HCT116 (cell line): ENCODE measurements around the gene TAF1C. TPM values are rescaled to one million over a fixed set of nuclear protein-coding genes. Genes with fewer than 3 reads are reported as not detected.

Experiments
- ATAC-seq: fragments of 200-7000 bp; cut with Tn5 transposase; 2 replicates; pipeline ENCODE4 v1.9.1; 2020; ENCODE audit warnings: mild to moderate bottlenecking, moderate library complexity
- Bru-seq: library from RNA; stranded (reverse); fragments of 400-500 nt; gene quantifications from one replicate; lab custom pipeline; 2021; lab: Mats Ljungman, UMichigan
- BruChase-seq, 2 experiments: library from RNA; stranded (reverse); fragments of 400-500 nt; gene quantifications; one replicate each; lab custom pipeline; 2021; lab: Mats Ljungman, UMichigan
- BruUV-seq: library from RNA; stranded (reverse); fragments of 400-500 nt; replicated peaks from 2 replicates; lab custom pipeline; 2021; lab: Mats Ljungman, UMichigan
- CTCF ChIA-PET: fragments of 300-600 bp; sonication (Branson Sonifier 250); formaldehyde crosslinking; loops from one replicate; lab custom pipeline; 2021; ENCODE audit warnings: antibody characterized with exemption; lab: Charles Lee
- POLR2A ChIA-PET: fragments of 300-600, 350-600 bp; sonication (Branson Sonifier 250); formaldehyde crosslinking; loops from one replicate; lab custom pipeline; 2021; ENCODE audit warnings: antibody characterized with exemption; lab: Charles Lee
- RAD21 ChIA-PET, 2 experiments: fragments of 300-600 bp; sonication (Branson Sonifier 250); formaldehyde crosslinking; loops; one replicate each; lab custom pipeline; 2023; ENCODE audit warnings: low total read pairs in 2 of 2; ENCODE audit not compliant: uncharacterized antibody in 2 of 2, unreplicated experiment in 2 of 2, low non-redundant PET in 1 of 2; lab: Charles Lee
- DNase-seq: peaks from one replicate; pipeline ENCODE4 v3.0.0-alpha.2; 2010; ENCODE audit warnings: low read depth, low spot score
- H2AFZ ChIP-seq: fragments of 200-600 bp; shearing (Covaris generic), sonication (generic); 2 replicates; pipeline ENCODE4 v1.6.1; 2017; ENCODE audit warnings: low read depth, mixed run types, mixed read lengths, antibody characterized with exemption, low read length; ENCODE audit not compliant: poor library complexity, severe bottlenecking
- H3K27ac ChIP-seq: 2 replicates; pipeline ENCODE4 v1.5.1; 2012; ENCODE audit warnings: low read depth, low read length
- H3K27me3 ChIP-seq: fragments of 200-600 bp; sonication (generic); 2 replicates; pipeline ENCODE4 v1.6.1; 2016; ENCODE audit warnings: mixed run types, low read length, mixed read lengths; ENCODE audit not compliant: insufficient read depth
- H3K36me3 ChIP-seq, 2 experiments: fragments of 200-500 bp in 1 of 2; fragments of 200-600 bp in 1 of 2; sonication (Bioruptor generic) in 1 of 2; sonication (generic) in 1 of 2; 2 replicates each; pipeline versions ENCODE4 v1.5.1 to v1.6.1; 2014 to 2016; ENCODE audit warnings: low read length in 2 of 2, inconsistent platforms in 1 of 2, mixed read lengths in 1 of 2, mixed run types in 1 of 2; ENCODE audit not compliant: insufficient read depth in 2 of 2, control insufficient read depth in 1 of 2
- H3K4me1 ChIP-seq, 2 experiments: fragments of 200-600 bp in 1 of 2; sonication (generic) in 1 of 2; 2 replicates each; pipeline versions ENCODE4 v1.5.1 to v1.6.1; 2012 to 2017; ENCODE audit warnings: low read length in 2 of 2, inconsistent platforms in 1 of 2, mild to moderate bottlenecking in 1 of 2, mixed read lengths in 1 of 2, mixed run types in 1 of 2, moderate library complexity in 1 of 2; ENCODE audit not compliant: insufficient read depth in 2 of 2, control insufficient read depth in 1 of 2
- H3K4me2 ChIP-seq: fragments of 200-600 bp; sonication (generic); 2 replicates; pipeline ENCODE4 v1.6.1; 2017; ENCODE audit warnings: mixed run types, low read length, mixed read lengths
- H3K4me3 ChIP-seq, 2 experiments: fragments of 200-600 bp in 1 of 2; sonication (generic) in 1 of 2; replicated peaks in 1 of 2; 2 replicates each; pipeline ENCODE4 v1.5.1; 2011 to 2016; ENCODE audit warnings: low read length in 2 of 2, control low read depth in 1 of 2, low read depth in 1 of 2, mild to moderate bottlenecking in 1 of 2, mixed read lengths in 1 of 2, mixed run types in 1 of 2
- H3K79me2 ChIP-seq: fragments of 200-600 bp; sonication (generic); 2 replicates; pipeline ENCODE4 v1.6.1; 2017; ENCODE audit warnings: mild to moderate bottlenecking, mixed run types, low read length, moderate library complexity, mixed read lengths; ENCODE audit not compliant: insufficient read depth
- H3K9ac ChIP-seq: fragments of 200-600 bp; sonication (generic); 2 replicates; pipeline ENCODE4 v1.6.1; 2016; ENCODE audit warnings: low read length, mixed read lengths
- H3K9me2 ChIP-seq: fragments of 200-600 bp; sonication (generic), shearing (Covaris generic); 2 replicates; pipeline ENCODE4 v1.6.1; 2017; ENCODE audit warnings: mixed run types, mild to moderate bottlenecking, moderate library complexity; ENCODE audit not compliant: insufficient read depth
- H3K9me3 ChIP-seq, 2 experiments: fragments of 200-500 bp in 1 of 2; fragments of 200-600 bp in 1 of 2; sonication (Bioruptor generic) in 1 of 2; sonication (generic) in 1 of 2; 2 replicates each; pipeline ENCODE4 v1.6.1; 2014 to 2017; ENCODE audit warnings: low read length in 2 of 2, mixed read lengths in 2 of 2, inconsistent platforms in 1 of 2, low read depth in 1 of 2, mild to moderate bottlenecking in 1 of 2, mixed run types in 1 of 2, moderate library complexity in 1 of 2; ENCODE audit not compliant: control insufficient read depth in 1 of 2, insufficient read depth in 1 of 2
- H4K20me1 ChIP-seq: fragments of 200-600 bp; sonication (generic), shearing (Covaris generic); 2 replicates; pipeline ENCODE4 v1.6.1; 2017; ENCODE audit warnings: mixed run types, mild to moderate bottlenecking, moderate library complexity; ENCODE audit not compliant: insufficient read depth
- CBX3 ChIP-seq: IDR thresholded peaks from 2 replicates; pipeline ENCODE4 v1.6.1; 2012; ENCODE audit warnings: low read depth
- EGR1 ChIP-seq: IDR thresholded peaks from 2 replicates; pipeline ENCODE4 v1.6.1; 2012; ENCODE audit warnings: low read depth
- MAX ChIP-seq: IDR thresholded peaks from 2 replicates; pipeline ENCODE4 v1.6.1; 2012
- POLR2A ChIP-seq: IDR thresholded peaks from 2 replicates; pipeline ENCODE4 v1.7.0; 2011; ENCODE audit warnings: borderline replicate concordance; ENCODE audit not compliant: insufficient read depth, insufficient read length; ENCODE audit errors: extremely low read depth
- POLR2AphosphoS5 ChIP-seq: IDR thresholded peaks from 2 replicates; pipeline ENCODE4 v1.6.1; 2011; ENCODE audit warnings: mild to moderate bottlenecking, low read depth, low read length, moderate library complexity
- RAD21 ChIP-seq: IDR thresholded peaks from 2 replicates; pipeline ENCODE4 v1.6.1; 2012; ENCODE audit warnings: low read depth, mild to moderate bottlenecking
- REST ChIP-seq: IDR thresholded peaks from 2 replicates; pipeline ENCODE4 v1.6.1; 2012; ENCODE audit warnings: low read depth
- YY1 ChIP-seq: IDR thresholded peaks from 2 replicates; pipeline ENCODE4 v1.6.1; 2011; ENCODE audit warnings: low read length, low read depth, moderate library complexity, mild to moderate bottlenecking; ENCODE audit not compliant: insufficient replicate concordance; ENCODE audit errors: extremely low read depth
- intact Hi-C: fragments of 100-400 bp; cut with micrococcal nuclease; formaldehyde crosslinking; loops from 2 replicates; pipeline ENCODE4 v1.10.0; 2022
- long read RNA-seq: library from polyadenylated mRNA; unstranded; transcript quantifications from one replicate; pipeline ENCODE4 v2.0.0, GENCODE V29; 2021; ENCODE audit not compliant: unreplicated experiment
- polyA plus RNA-seq: library from polyadenylated mRNA; unstranded; fragments of >200 nt; gene quantifications from 2 replicates; pipeline ENCODE4 v1.2.1, GENCODE V29; 2012; ENCODE audit warnings: missing spikeins
- total RNA-seq: library from RNA; stranded (reverse); gene quantifications from one replicate; pipeline ENCODE4 v1.2.1, GENCODE V29; 2021; ENCODE audit not compliant: unreplicated experiment
- TF ChIP-seq, protein P1 (sequence below), 3 experiments: fragments of 200-600 bp in 1 of 3; sonication (generic) in 1 of 3; IDR thresholded peaks in 2 of 3; conservative IDR thresholded peaks in 1 of 3; 2 replicates each; pipeline ENCODE4 v1.5.1; 2012 to 2017; ENCODE audit warnings: low read depth in 2 of 3, low read length in 2 of 3, antibody characterized with exemption in 1 of 3, borderline replicate concordance in 1 of 3, control low read depth in 1 of 3, mild to moderate bottlenecking in 1 of 3, mixed read lengths in 1 of 3, mixed run types in 1 of 3, moderate library complexity in 1 of 3; ENCODE audit not compliant: insufficient read depth in 1 of 3

TAF1C gene
- total RNA-seq (76.3 TPM), Bru-seq, nascent RNA (percentile 76 among the genes with signal in this experiment), BruChase-seq, experiment 1, labeled RNA remaining after a 6-hour chase (percentile 89 among the genes with signal in this experiment), BruChase-seq, experiment 2, labeled RNA remaining after a 2-hour chase (percentile 90 among the genes with signal in this experiment)
- 43.4 and 52.0 TPM in 2 replicates for polyA plus RNA-seq
- long read RNA-seq, transcript TAF1C-216 (15 exons, 2,972 nt): major isoform, 7 of 84 reads
- long read RNA-seq, partial matches to known transcripts: 22 of 84 reads
- long read RNA-seq, other reads (novel, unspliced or antisense): 52 of 84 reads

GRCh38 chr16:84186685-84187437 lies at the start of gene TAF1C:
TSS of gene TAF1C (minus strand) at chr16:84187057. CDS start at chr16:84184988, 2,069 bp downstream.
- Histone ChIP-seq H3K9ac (peak within 1 kb of the TSS; percentile 87), H3K36me3 (peaks cover 14 to 33% of the 10 kb centered on the region in 2 experiments; a peak in 3 of 4 replicates), H3K9me3 (no peaks in the 10 kb centered on the region), H4K20me1 (no peaks in the 10 kb centered on the region), H3K4me2 (peak within 1 kb of the TSS; percentile 83), H3K9me2 (no peaks in the 10 kb centered on the region), H3K4me1 (peaks cover 9 to 14% of the 10 kb centered on the region in 2 experiments; a peak in 3 of 4 replicates), H3K4me3 (peak within 1 kb of the TSS; percentile 87 to 100), H3K27me3 (no peaks in the 10 kb centered on the region), H3K79me2 (peaks cover 46% of the 10 kb centered on the region), H3K27ac (peak within 1 kb of the TSS; percentile 49), H2AFZ (peak within 1 kb of the TSS; percentile 99)
- intact Hi-C loops: loop anchor here (1.0 to 10.0 kb wide), 4 partner anchors 42 to 298 kb away; partner anchors contain the start of genes DNAAF1 and HSDL1
- TF ChIP-seq CBX3: no peak; the same call in 1 of the 2 replicates
- TF ChIP-seq MAX: peak; percentile 93
- TF ChIP-seq YY1: peak; percentile 68
- TF ChIP-seq, protein P1, sequence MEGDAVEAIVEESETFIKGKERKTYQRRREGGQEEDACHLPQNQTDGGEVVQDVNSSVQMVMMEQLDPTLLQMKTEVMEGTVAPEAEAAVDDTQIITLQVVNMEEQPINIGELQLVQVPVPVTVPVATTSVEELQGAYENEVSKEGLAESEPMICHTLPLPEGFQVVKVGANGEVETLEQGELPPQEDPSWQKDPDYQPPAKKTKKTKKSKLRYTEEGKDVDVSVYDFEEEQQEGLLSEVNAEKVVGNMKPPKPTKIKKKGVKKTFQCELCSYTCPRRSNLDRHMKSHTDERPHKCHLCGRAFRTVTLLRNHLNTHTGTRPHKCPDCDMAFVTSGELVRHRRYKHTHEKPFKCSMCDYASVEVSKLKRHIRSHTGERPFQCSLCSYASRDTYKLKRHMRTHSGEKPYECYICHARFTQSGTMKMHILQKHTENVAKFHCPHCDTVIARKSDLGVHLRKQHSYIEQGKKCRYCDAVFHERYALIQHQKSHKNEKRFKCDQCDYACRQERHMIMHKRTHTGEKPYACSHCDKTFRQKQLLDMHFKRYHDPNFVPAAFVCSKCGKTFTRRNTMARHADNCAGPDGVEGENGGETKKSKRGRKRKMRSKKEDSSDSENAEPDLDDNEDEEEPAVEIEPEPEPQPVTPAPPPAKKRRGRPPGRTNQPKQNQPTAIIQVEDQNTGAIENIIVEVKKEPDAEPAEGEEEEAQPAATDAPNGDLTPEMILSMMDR (IDR thresholded peaks at IDR 0.05 in 2 of 3, conservative IDR thresholded peaks at IDR 0.05 in 1 of 3; ENCODE audit: borderline replicate concordance in 1 of 3, insufficient read depth in 1 of 3, low read depth in 2 of 3, low read length in 2 of 3): peak; percentile 96 to 100 (median 99)
- TF ChIP-seq POLR2A: peak; percentile 67
- no peak for TF ChIP-seq REST
- TF ChIP-seq POLR2AphosphoS5: peak; percentile 98
- TF ChIP-seq EGR1: peak; percentile 98
- TF ChIP-seq RAD21: peak; percentile 99
- TSS peak; percentile 68 for BruUV-seq
- peak; percentile 97 for DNase-seq
- ChIA-PET POLR2A (interaction anchor here (0.8 to 1.6 kb wide), 5 partner anchors 9 to 118 kb away, joined by 3 to 6 read pairs (median 4); partner anchors contain the start of gene MBTPS1), RAD21 (interaction anchor here (0.6 to 1.2 kb wide), 8 partner anchors 41 to 104 kb away, joined by 3 to 5 read pairs (median 4); partner anchors contain the start of gene MBTPS1 (in 2 of the 2)), CTCF (interaction anchor here (0.6 to 1.8 kb wide), 45 partner anchors 9 to 782 kb away, joined by 3 to 23 read pairs (median 4); partner anchors contain the start of genes DNAAF1, HSDL1 and MBTPS1)
- peak; percentile 86 for ATAC-seq
